ENCODE results near the gene PJVK.
"Not testable (repeated sequence)": the region's sequence is repeated elsewhere in the genome, so short reads cannot be mapped to it uniquely, and the experiment has no call there.

Gene PJVK

DNA sequence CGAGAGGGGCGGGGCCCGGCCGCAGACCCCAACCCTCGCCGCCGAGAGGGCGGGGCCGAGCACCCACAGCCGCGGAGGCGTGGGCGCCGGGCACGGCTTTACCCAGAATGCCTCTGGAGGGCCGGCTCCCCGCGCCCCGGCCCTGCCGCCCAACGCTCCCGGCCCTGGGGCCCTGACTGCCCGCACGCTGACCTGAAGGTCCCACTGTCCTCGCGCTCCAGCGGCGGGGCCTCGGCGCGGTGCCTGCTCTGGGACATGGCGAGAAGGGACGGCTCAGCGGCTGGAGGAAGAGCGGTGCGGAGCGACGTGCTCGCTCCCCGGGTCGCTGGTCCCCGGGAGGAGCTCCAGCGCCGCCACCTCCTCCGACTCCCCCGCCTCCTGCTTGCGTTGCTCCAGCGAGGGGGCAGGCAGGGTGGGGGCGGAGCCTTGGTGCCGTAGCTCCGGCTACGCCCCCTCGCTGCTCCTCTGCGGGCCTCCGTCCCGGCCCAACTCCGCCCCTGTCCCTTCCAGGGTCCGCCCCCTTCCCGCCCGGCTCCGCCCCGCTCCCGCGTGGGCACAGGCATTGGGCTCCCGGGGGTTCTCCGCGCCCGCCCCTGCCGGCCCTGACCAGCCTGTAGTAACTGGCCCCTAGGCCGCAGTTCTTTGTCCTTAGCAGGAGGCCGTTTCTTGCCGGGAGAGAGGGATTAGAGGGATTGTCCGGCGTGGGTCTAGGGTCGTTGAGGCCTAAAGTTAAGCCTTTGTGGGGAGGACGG lies at the start of gene PJVK, which contains the start of gene PRKRA:
Gene PJVK, plus strand, starts transcription at position 605 of the 752 bp plus-strand sequence. CDS start 2,032 bp downstream, outside the sequence.
Gene PRKRA, minus strand, starts transcription at position 402 of the 752 bp plus-strand sequence. Its CDS starts 145 bp downstream, at position 257.
- DNase-seq (ENCODE audit: low read depth in 2 of 3, low spot score in 2 of 3), result peak; percentile 82 to 93 (median 91)

- DNase-seq (ENCODE audit: low read depth in 2 of 3, low spot score in 2 of 3), result no peak
These were observed 49.2 kb upstream of the PJVK start for GRCh38 chr2:178401994-178402437.

- DNase-seq (ENCODE audit: low read depth in 2 of 3, low spot score in 2 of 3), result no peak
These were observed 47.4 kb upstream of the PJVK start for GRCh38 chr2:178403671-178404306.

- no peak for DNase-seq (ENCODE audit: low read depth in 2 of 3, low spot score in 2 of 3)
These were observed 46.8 kb upstream of the PJVK start for GRCh38 chr2:178404368-178404767.

- DNase-seq (ENCODE audit: low read depth in 2 of 3, low spot score in 2 of 3), result no peak
These were observed 41.9 kb upstream of the PJVK start for GRCh38 chr2:178409261-178409660.

DNA sequence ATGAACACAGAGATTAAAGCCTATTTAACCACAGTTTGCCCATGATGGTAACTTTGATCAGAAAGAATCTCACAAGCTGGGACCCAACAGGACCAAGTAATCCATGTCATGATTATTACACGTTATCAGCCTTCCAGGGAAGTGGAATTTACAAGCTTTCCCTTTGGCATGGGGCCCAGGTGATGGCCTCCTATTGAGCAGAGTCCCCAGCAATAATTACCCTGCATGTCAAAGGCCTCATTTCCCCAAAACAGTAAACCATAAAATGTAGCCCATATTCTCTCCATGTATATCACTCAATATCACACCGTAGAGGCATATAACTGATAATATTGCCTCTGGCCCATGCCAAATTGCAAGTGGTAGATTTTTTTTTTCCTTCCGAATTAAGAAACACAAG lies 39.1 kb upstream of the PJVK start:
- no peak for DNase-seq (ENCODE audit: low read depth in 2 of 3, low spot score in 2 of 3)

GRCh38 chr2:178412453-178412852 lies 38.7 kb upstream of the PJVK start:
- DNase-seq (ENCODE audit: low read depth in 2 of 3, low spot score in 2 of 3), result not testable (repeated sequence)

- peak; percentile 53 to 72 (median 67) for DNase-seq (ENCODE audit: low read depth in 2 of 3, low spot score in 2 of 3)
These were observed 37.5 kb upstream of the PJVK start for GRCh38 chr2:178413472-178414265.

GRCh38 chr2:178414266-178415247 lies 36.6 kb upstream of the PJVK start:
- peak; percentile 43 to 66 (median 49) for DNase-seq (ENCODE audit: low read depth in 2 of 3, low spot score in 2 of 3)

- DNase-seq (ENCODE audit: low read depth in 2 of 3, low spot score in 2 of 3), result no peak
These were observed 35.2 kb upstream of the PJVK start for GRCh38 chr2:178415979-178416378.

DNA sequence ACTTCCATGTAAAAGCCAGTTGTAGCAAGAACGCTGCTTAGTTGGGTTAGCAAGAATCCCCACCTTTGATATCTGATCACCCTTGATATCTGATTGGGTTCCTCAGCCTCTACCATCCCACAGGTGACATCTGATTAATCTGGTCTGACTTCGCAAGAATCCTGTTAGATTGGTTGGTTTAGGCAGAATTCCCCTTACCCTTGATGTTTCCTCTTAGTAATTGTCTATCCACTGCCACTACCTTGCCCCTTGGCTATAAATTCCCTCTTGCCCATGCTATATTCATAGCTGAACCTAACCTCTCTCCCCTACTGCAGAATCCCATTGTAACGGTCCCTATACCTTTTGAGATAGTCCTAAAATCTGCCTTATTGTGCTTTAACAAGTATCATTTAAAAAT lies 33.3 kb upstream of the PJVK start:
- DNase-seq (ENCODE audit: low read depth in 2 of 3, low spot score in 2 of 3), result no peak

DNA sequence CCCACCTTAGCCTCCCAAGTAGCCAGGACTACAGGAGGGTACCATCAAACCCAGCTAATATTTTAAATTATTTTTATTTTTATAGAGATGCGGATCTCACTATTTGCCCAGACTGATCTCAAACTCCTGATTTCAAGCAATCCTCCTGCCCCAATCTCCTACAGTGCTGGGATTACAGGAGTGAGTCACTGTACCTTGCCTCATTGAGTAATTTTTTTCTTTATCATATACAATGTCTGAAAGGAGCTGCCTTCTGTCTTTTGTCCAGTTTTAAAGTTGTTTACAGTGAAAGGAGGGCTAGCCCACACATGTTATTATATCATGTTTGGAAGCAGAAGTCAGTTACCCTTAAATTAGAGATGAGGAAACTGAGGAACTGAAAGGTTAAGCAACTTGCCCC lies 32.8 kb upstream of the PJVK start:
- DNase-seq (ENCODE audit: low read depth in 2 of 3, low spot score in 2 of 3), result no peak

- DNase-seq (ENCODE audit: low read depth in 2 of 3, low spot score in 2 of 3), result no peak
These were observed 32.1 kb upstream of the PJVK start for GRCh38 chr2:178419123-178419522.

GRCh38 chr2:178420463-178420999 lies 30.6 kb upstream of the PJVK start:
- no peak for DNase-seq (ENCODE audit: low read depth in 2 of 3, low spot score in 2 of 3)

DNA sequence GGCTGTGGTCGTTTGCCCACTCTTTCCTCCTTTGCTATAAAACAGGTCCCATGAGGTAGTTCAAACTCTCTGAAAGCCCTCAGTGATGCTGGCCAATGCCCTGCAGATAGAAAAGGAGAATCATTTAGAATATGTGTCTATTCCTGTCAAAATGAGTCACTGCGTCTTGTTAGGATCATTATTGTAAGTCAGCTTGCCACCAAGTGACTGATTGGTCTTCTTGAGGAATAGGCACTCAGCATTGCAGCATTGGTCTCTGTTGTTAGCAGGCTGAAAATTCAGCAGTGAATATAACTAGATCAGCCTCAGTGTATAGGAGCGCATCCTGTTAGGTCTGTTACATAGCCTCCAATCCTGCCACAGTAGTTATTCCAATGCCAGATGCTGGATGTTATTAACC lies 29.1 kb upstream of the PJVK start:
- no peak for DNase-seq (ENCODE audit: low read depth in 2 of 3, low spot score in 2 of 3)

DNA sequence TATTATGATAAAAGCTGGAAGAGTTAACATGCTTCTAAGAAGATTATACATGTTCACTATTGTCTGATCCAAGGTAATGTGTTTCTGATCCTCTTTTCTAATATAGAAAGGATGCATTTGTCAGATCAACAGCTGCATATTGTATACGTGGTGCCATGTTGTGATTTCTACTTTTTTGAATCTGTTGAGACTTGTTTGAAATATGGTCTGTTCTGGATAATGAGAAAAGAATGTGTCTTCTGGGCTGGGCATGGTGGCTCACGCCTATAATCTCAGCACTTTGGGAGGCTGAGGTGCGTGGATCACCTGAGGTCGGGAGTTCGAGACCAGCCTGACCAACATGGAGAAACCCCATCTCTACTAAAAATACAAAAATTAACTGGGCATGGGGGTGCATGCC lies 27.4 kb upstream of the PJVK start:
- not testable (repeated sequence) for DNase-seq (ENCODE audit: low read depth in 2 of 3, low spot score in 2 of 3)

- no peak for DNase-seq (ENCODE audit: low read depth in 2 of 3, low spot score in 2 of 3)
These were observed 25.8 kb upstream of the PJVK start for GRCh38 chr2:178425255-178425827.

DNA sequence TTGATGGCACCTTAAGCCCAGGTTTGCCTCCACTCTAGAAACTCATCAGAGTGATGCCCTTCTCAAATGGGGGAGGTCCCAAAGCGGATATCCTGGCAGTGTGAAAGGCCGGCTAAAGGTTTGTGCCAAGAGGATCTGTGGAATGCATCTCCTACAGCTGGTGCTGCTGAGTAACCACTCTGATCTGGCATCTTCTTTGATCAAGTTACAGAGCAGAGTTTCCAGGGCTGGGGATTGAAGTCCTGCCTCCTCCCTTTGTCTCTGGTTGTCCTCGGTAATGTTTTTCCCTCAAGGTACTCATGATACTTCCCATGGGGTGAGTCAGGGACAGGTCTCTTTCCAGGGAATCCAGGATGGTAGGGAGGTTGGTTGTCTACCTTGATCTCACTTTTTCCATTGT lies 24.8 kb upstream of the PJVK start:
- DNase-seq (ENCODE audit: low read depth in 2 of 3, low spot score in 2 of 3), result no peak

GRCh38 chr2:178427458-178427857 lies 23.7 kb upstream of the PJVK start:
- DNase-seq (ENCODE audit: low read depth in 2 of 3, low spot score in 2 of 3), result no peak

DNA sequence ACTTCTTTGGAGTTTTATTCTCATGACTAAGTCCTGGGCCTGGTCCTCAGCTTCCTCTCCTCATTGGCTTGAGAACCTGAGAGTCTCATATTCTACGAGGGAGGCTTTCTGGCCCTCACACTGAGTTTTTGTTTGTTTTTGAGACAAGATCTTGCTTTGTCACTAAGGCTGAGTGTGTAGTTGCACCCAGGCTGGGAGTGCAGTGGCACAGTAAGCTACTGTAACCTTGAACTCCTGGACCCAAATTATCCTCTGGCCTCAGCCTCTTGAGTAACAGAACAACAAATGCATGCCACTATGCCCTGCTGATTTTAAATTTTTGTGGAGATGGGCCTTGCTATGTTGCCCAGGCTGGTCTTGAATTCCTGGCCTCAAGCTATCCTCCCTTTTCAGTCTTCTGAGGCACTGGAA lies 22.8 kb upstream of the PJVK start:
- DNase-seq (ENCODE audit: low read depth in 2 of 3, low spot score in 2 of 3), result no peak
